BLaER1 (cell line): ENCODE results near the gene RAB26.
"Not testable (repeated sequence)": the region's sequence is repeated elsewhere in the genome, so short reads cannot be mapped to it uniquely, and the experiment has no call there.

Experiments used
- H3K27ac ChIP-seq: shearing (Covaris generic); formaldehyde crosslinking; 2 replicates; pipeline ENCODE4 v1.8.1; 2022
- H3K27me3 ChIP-seq: shearing (Covaris generic); formaldehyde crosslinking; 2 replicates; pipeline ENCODE4 v1.8.1; 2022
- H3K36me3 ChIP-seq: shearing (Covaris generic); formaldehyde crosslinking; 2 replicates; pipeline ENCODE4 v1.8.1; 2022
- H3K4me1 ChIP-seq: shearing (Covaris generic); formaldehyde crosslinking; 2 replicates; pipeline ENCODE4 v1.8.1; 2022
- H3K4me2 ChIP-seq: shearing (Covaris generic); formaldehyde crosslinking; 2 replicates; pipeline ENCODE4 v1.8.1; 2022
- H3K4me3 ChIP-seq: shearing (Covaris generic); formaldehyde crosslinking; 2 replicates; pipeline ENCODE4 v1.8.1; 2022
- H3K9ac ChIP-seq: shearing (Covaris generic); formaldehyde crosslinking; 2 replicates; pipeline ENCODE4 v1.8.1; 2022
- H3K9me3 ChIP-seq: shearing (Covaris generic); formaldehyde crosslinking; 2 replicates; pipeline ENCODE4 v1.8.1; 2022
- H4K20me1 ChIP-seq: shearing (Covaris generic); formaldehyde crosslinking; 2 replicates; pipeline ENCODE4 v1.8.1; 2022
- Cebpa-rat ChIP-seq: shearing (Covaris generic); IDR thresholded peaks from 2 replicates; pipeline ENCODE4 v1.8.1; 2022

Gene RAB26

GRCh38 chr16:2199621-2200139, 51.3 kb downstream of the RAB26 start:
- no peaks in the 10 kb centered on the region for H3K36me3 ChIP-seq
- H3K4me2 ChIP-seq = no peak overlapping the region
- H3K27me3 ChIP-seq = peaks cover 72% of the 10 kb centered on the region
- H3K9me3 ChIP-seq = no peaks in the 10 kb centered on the region
- no peak overlapping the region for H3K9ac ChIP-seq
- H3K4me1 ChIP-seq = peaks cover 18% of the 10 kb centered on the region
- H3K4me3 ChIP-seq = no peak overlapping the region
- H3K27ac ChIP-seq = no peak overlapping the region
- peaks cover 12% of the 10 kb centered on the region for H4K20me1 ChIP-seq
- no peak for TF ChIP-seq Cebpa-rat

DNA sequence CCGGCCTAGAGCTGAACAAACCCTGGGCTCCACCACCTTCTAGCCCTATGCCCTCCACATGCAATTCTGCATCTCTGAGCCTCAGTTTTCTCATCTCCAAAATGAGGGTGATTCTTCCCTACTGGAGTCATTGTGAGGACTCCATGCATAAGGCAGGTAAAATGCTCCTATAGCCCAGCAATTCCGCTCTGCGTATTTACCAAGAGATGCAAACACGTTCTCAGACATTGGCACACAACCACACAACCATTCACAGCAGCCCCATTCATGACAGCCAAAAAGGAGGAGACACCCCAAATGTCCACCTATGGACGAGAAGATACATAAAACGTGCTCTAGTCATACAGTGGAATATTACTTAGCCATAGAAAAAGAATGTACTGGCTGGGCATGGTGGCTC, 51.9 kb downstream of the RAB26 start:
- Histone ChIP-seq H3K36me3 (no peaks in the 10 kb centered on the region), H4K20me1 (peaks cover 6% of the 10 kb centered on the region), H3K4me2 (no peak overlapping the region), H3K4me1 (peaks cover 15% of the 10 kb centered on the region), H3K9me3 (no peaks in the 10 kb centered on the region), H3K4me3 (no peak overlapping the region), H3K27me3 (peaks cover 66% of the 10 kb centered on the region), H3K9ac (no peak overlapping the region), H3K27ac (no peak overlapping the region)
- TF ChIP-seq Cebpa-rat = no peak

DNA sequence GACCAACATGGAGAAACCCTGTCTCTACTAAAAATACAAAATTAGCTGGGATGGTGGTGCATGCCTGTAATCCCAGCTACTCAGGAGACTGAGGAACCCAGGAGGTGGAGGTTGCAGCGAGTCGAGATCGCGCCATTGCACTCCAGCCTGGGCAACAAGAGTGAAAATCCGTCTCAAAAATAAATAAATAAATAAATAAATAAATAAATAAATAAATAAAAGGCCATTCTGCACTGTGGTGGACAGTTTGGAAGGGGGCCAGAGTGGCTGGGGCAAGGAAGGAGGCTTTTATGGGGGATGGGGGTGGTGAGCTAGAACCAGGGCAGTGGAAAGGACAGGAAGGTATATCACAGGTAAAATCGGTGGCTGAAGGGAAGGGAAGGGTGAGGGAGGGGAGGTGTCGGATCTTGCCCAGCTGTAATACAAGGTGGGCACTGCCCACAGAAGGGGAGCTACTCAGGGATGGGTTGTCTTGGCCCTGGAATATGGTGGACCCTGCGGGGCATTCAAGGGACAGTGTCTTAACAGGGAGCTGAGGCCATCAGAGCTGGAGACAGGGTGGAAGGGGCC, 54.8 kb downstream of the RAB26 start:
- H3K9ac ChIP-seq, H3K4me3 ChIP-seq, H3K4me2 ChIP-seq, H4K20me1 ChIP-seq, H3K27ac ChIP-seq, H3K9me3 ChIP-seq: not testable (repeated sequence)
- H3K4me1 ChIP-seq = peaks cover 24% of the 10 kb centered on the region
- H3K27me3 ChIP-seq = peaks cover 39% of the 10 kb centered on the region
- peaks cover 16% of the 10 kb centered on the region for H3K36me3 ChIP-seq
